H1 (cell line): ENCODE measurements around the gene FAM111A. TPM values are rescaled to one million over a fixed set of nuclear protein-coding genes. Genes with fewer than 3 reads are reported as not detected.

ENCODE experiments used
- CTCF ChIA-PET: fragments of 300-600 bp; sonication (Branson Sonifier 250); formaldehyde crosslinking; loops from one replicate; lab custom pipeline; 2021; ENCODE audit not compliant: partially characterized antibody; lab: Charles Lee
- POLR2A ChIA-PET: fragments of 300-600 bp; sonication (Branson Sonifier 250); formaldehyde crosslinking; loops from one replicate; lab custom pipeline; 2021; ENCODE audit warnings: inconsistent platforms; ENCODE audit not compliant: partially characterized antibody; lab: Charles Lee
- DNase-seq, 2 experiments: peaks; one replicate each; pipeline versions ENCODE4 v3.0.0 to v3.0.0-alpha.2; 2010 to 2022; ENCODE audit warnings: low spot score in 2 of 2, low read depth in 1 of 2, mixed read lengths in 1 of 2
- FAIRE-seq: peaks from 2 replicates; lab custom pipeline; 2011; peaks lifted over from hg19 to GRCh38; lab: Jason Lieb, UNC
- H2AFZ ChIP-seq: 2 replicates; pipeline ENCODE4 v1.8.1; 2012; ENCODE audit warnings: low read length, inconsistent platforms
- H2AK5ac ChIP-seq: 2 replicates; pipeline ENCODE4 v1.6.1; 2013; ENCODE audit warnings: low read depth, low read length
- H2BK120ac ChIP-seq: replicated peaks from 2 replicates; pipeline ENCODE3; 2013; ENCODE audit warnings: low read depth, low read length, inconsistent platforms
- H2BK12ac ChIP-seq: 2 replicates; pipeline ENCODE4 v1.6.1; 2013; ENCODE audit warnings: low read depth, low read length
- H2BK15ac ChIP-seq: 2 replicates; pipeline ENCODE4 v1.6.1; 2013; ENCODE audit warnings: low read length
- H2BK20ac ChIP-seq: 2 replicates; pipeline ENCODE4 v1.6.1; 2013; ENCODE audit warnings: low read length
- H2BK5ac ChIP-seq: 2 replicates; pipeline ENCODE4 v1.6.1; 2013; ENCODE audit warnings: low read depth, low read length
- H3K14ac ChIP-seq: 2 replicates; pipeline ENCODE4 v1.6.1; 2013; ENCODE audit warnings: inconsistent platforms; ENCODE audit not compliant: insufficient read length
- H3K18ac ChIP-seq: 2 replicates; pipeline ENCODE4 v1.6.1; 2013; ENCODE audit warnings: low read length; ENCODE audit errors: extremely low read depth
- H3K23ac ChIP-seq: 2 replicates; pipeline ENCODE4 v1.6.1; 2013; ENCODE audit warnings: inconsistent platforms; ENCODE audit not compliant: insufficient read length
- H3K23me2 ChIP-seq: 2 replicates; pipeline ENCODE4 v1.6.1; 2013; ENCODE audit warnings: low read depth, low read length
- H3K27ac ChIP-seq: 2 replicates; pipeline ENCODE4 v1.6.1; 2011; ENCODE audit warnings: low read depth, low read length, inconsistent platforms
- H3K27me3 ChIP-seq, 4 experiments: replicated peaks in 1 of 4; 1 replicate in 1 of 4; 2 replicates in 3 of 4; pipeline versions ENCODE4 v1.6.1 to v1.8.1; 2011 to 2013; ENCODE audit warnings: low read length in 3 of 4, mild to moderate bottlenecking in 3 of 4, inconsistent platforms in 2 of 4, mixed read lengths in 2 of 4, moderate library complexity in 1 of 4; ENCODE audit not compliant: control insufficient read depth in 3 of 4, insufficient read depth in 3 of 4; ENCODE audit errors: extremely low read depth in 1 of 4
- H3K36me3 ChIP-seq, 4 experiments: 2 replicates each; pipeline versions ENCODE4 v1.6.1 to v1.8.1; 2011 to 2013; ENCODE audit warnings: mild to moderate bottlenecking in 4 of 4, low read length in 3 of 4, moderate library complexity in 2 of 4, control low read depth in 1 of 4, inconsistent platforms in 1 of 4; ENCODE audit not compliant: insufficient read depth in 4 of 4, control insufficient read depth in 2 of 4
- H3K4ac ChIP-seq: replicated peaks from 2 replicates; pipeline ENCODE3; 2013; ENCODE audit warnings: low read length, low read depth, mixed read lengths, inconsistent platforms; ENCODE audit not compliant: insufficient read length
- H3K4me1 ChIP-seq, 4 experiments: replicated peaks in 1 of 4; 1 replicate in 1 of 4; 2 replicates in 3 of 4; pipeline versions ENCODE4 v1.6.1 to v1.8.1; 2011 to 2013; ENCODE audit warnings: low read length in 3 of 4, inconsistent platforms in 2 of 4, mixed read lengths in 1 of 4; ENCODE audit not compliant: insufficient read depth in 4 of 4, control insufficient read depth in 3 of 4
- H3K4me2 ChIP-seq, 2 experiments: 2 replicates each; pipeline versions ENCODE4 v1.6.1 to v1.8.1; 2011 to 2013; ENCODE audit warnings: low read depth in 2 of 2, low read length in 2 of 2, control low read depth in 1 of 2, inconsistent platforms in 1 of 2, mild to moderate bottlenecking in 1 of 2; ENCODE audit not compliant: insufficient read depth in 1 of 2
- H3K4me3 ChIP-seq, 4 experiments: fragments of 200-600, 300-600 bp in 1 of 4; sonication (generic), shearing (Covaris generic), sonication (Bioruptor Twin) in 1 of 4; 2 replicates each; pipeline versions ENCODE4 v1.5.1 to v1.8.1; 2011 to 2016; ENCODE audit warnings: low read length in 4 of 4, low read depth in 3 of 4, control low read depth in 2 of 4, inconsistent platforms in 2 of 4, mild to moderate bottlenecking in 2 of 4, mixed read lengths in 1 of 4, moderate library complexity in 1 of 4; ENCODE audit not compliant: insufficient read depth in 2 of 4; ENCODE audit errors: extremely low read depth in 1 of 4
- H3K56ac ChIP-seq: replicated peaks from 2 replicates; pipeline ENCODE3; 2013; ENCODE audit warnings: low read depth, mild to moderate bottlenecking, mixed read lengths, low read length, inconsistent platforms; ENCODE audit not compliant: insufficient read length
- H3K79me1 ChIP-seq: 2 replicates; pipeline ENCODE4 v1.6.1; 2013; ENCODE audit warnings: low read depth, low read length, control low read depth
- H3K79me2 ChIP-seq, 2 experiments: 2 replicates each; pipeline versions ENCODE4 v1.6.1 to v1.8.1; 2012 to 2013; ENCODE audit warnings: low read length in 2 of 2, mild to moderate bottlenecking in 2 of 2, inconsistent platforms in 1 of 2; ENCODE audit not compliant: insufficient read depth in 2 of 2, control insufficient read depth in 1 of 2
- H3K9ac ChIP-seq, 4 experiments: replicated peaks in 1 of 4; 1 replicate in 1 of 4; 2 replicates in 3 of 4; pipeline versions ENCODE4 v1.6.1 to v1.8.1; 2011 to 2013; ENCODE audit warnings: low read depth in 3 of 4, low read length in 3 of 4, control low read depth in 2 of 4, mild to moderate bottlenecking in 2 of 4, moderate library complexity in 2 of 4, inconsistent platforms in 1 of 4; ENCODE audit errors: extremely low read depth in 1 of 4
- H3K9me3 ChIP-seq, 2 experiments: 2 replicates each; pipeline versions ENCODE4 v1.6.1 to v1.8.1; 2012 to 2013; ENCODE audit warnings: mild to moderate bottlenecking in 2 of 2, moderate library complexity in 2 of 2, control low read depth in 1 of 2, inconsistent platforms in 1 of 2, low read depth in 1 of 2, low read length in 1 of 2, mixed read lengths in 1 of 2; ENCODE audit not compliant: insufficient read depth in 2 of 2
- H4K20me1 ChIP-seq, 2 experiments: replicated peaks in 1 of 2; 2 replicates each; pipeline versions ENCODE3 to v1.8.1; 2011 to 2013; ENCODE audit warnings: inconsistent platforms in 2 of 2, low read length in 2 of 2, mild to moderate bottlenecking in 1 of 2; ENCODE audit not compliant: insufficient read depth in 2 of 2, control insufficient read depth in 1 of 2
- H4K5ac ChIP-seq: 2 replicates; pipeline ENCODE4 v1.6.1; 2013; ENCODE audit warnings: low read length, low read depth, mixed read lengths, inconsistent platforms; ENCODE audit not compliant: insufficient read length
- H4K8ac ChIP-seq: 2 replicates; pipeline ENCODE4 v1.8.0; 2013; ENCODE audit warnings: mild to moderate bottlenecking, moderate library complexity, low read length, inconsistent platforms; ENCODE audit not compliant: insufficient read depth; ENCODE audit errors: extremely low read depth
- H4K91ac ChIP-seq: replicated peaks from 2 replicates; pipeline ENCODE3; 2013; ENCODE audit warnings: low read length, mixed read lengths, inconsistent platforms; ENCODE audit not compliant: insufficient read length
- ATF3 ChIP-seq: IDR thresholded peaks from 2 replicates; pipeline ENCODE4 v1.6.1; 2011; ENCODE audit warnings: low read depth, mild to moderate bottlenecking, low read length; ENCODE audit not compliant: insufficient read depth
- EGR1 ChIP-seq: IDR thresholded peaks from 2 replicates; pipeline ENCODE4 v1.6.1; 2011; ENCODE audit warnings: low read depth, low read length, borderline replicate concordance
- EZH2 ChIP-seq: fragments of 200-600 bp; sonication (generic); IDR thresholded peaks from 2 replicates; pipeline ENCODE4 v1.7.1; 2012; ENCODE audit warnings: low read depth, mild to moderate bottlenecking, moderate library complexity, low read length, inconsistent platforms; ENCODE audit not compliant: severe bottlenecking
- GABPA ChIP-seq: IDR thresholded peaks from 2 replicates; pipeline ENCODE4 v1.6.1; 2011; ENCODE audit warnings: mild to moderate bottlenecking, low read length, moderate library complexity, borderline replicate concordance; ENCODE audit not compliant: insufficient read depth
- GTF2F1 ChIP-seq: IDR thresholded peaks from 2 replicates; pipeline ENCODE4 v1.6.1; 2012; ENCODE audit warnings: low read depth, low read length, improper control_type of control experiment, borderline replicate concordance
- KDM1A ChIP-seq: fragments of 200-600, 300-600 bp; sonication (generic); IDR thresholded peaks from 2 replicates; pipeline ENCODE4 v1.7.1; 2016; ENCODE audit warnings: mild to moderate bottlenecking, low read length, borderline replicate concordance
- RAD21 ChIP-seq, 2 experiments: IDR thresholded peaks in 1 of 2; conservative IDR thresholded peaks in 1 of 2; 2 replicates each; pipeline ENCODE4 v1.6.1; 2011; ENCODE audit warnings: low read depth in 2 of 2, low read length in 2 of 2, improper control_type of control experiment in 1 of 2, inconsistent platforms in 1 of 2, mild to moderate bottlenecking in 1 of 2, moderate library complexity in 1 of 2
- SAP30 ChIP-seq: fragments of 300-600 bp; sonication (generic); IDR thresholded peaks from 2 replicates; pipeline ENCODE4 v1.7.1; 2012; ENCODE audit warnings: low read length, moderate library complexity, mild to moderate bottlenecking, inconsistent platforms; ENCODE audit not compliant: insufficient read depth, insufficient replicate concordance
- SIN3A ChIP-seq, 2 experiments: IDR thresholded peaks in 1 of 2; conservative IDR thresholded peaks in 1 of 2; 2 replicates each; pipeline ENCODE4 v1.6.1; 2011 to 2012; ENCODE audit warnings: low read length in 2 of 2, improper control_type of control experiment in 1 of 2, low read depth in 1 of 2, mild to moderate bottlenecking in 1 of 2
- SIRT6 ChIP-seq: IDR thresholded peaks from one replicate; pipeline ENCODE4 v1.7.1; 2012; ENCODE audit warnings: low read length, inconsistent platforms
- SIX5 ChIP-seq: IDR thresholded peaks from 2 replicates; pipeline ENCODE4 v1.6.1; 2011; ENCODE audit warnings: mild to moderate bottlenecking, low read depth, low read length
- SP2 ChIP-seq: IDR thresholded peaks from 2 replicates; pipeline ENCODE4 v1.6.1; 2012; ENCODE audit warnings: mild to moderate bottlenecking, low read length, inconsistent platforms
- SRF ChIP-seq: IDR thresholded peaks from 2 replicates; pipeline ENCODE4 v1.6.1; 2011; ENCODE audit warnings: mild to moderate bottlenecking, low read depth, low read length, moderate library complexity
- whole genome bisulfite sequencing, 2 experiments: shearing (Covaris generic) in 1 of 2; methylation state at CpG; one replicate each; pipeline versions ENCODE4 v1.1.6 to v1.1.7; 2013 to 2015; ENCODE audit warnings: low lambda C conversion rate in 2 of 2, mixed read lengths in 2 of 2, inconsistent platforms in 1 of 2, low coverage in 1 of 2, missing lambda C conversion rate in 1 of 2; ENCODE audit not compliant: insufficient replicate concordance in 2 of 2, insufficient coverage in 1 of 2, insufficient read length in 1 of 2; ENCODE audit errors: extremely low coverage in 1 of 2, missing lambda C conversion rate in 1 of 2; 5-methylcytosine and 5-hydroxymethylcytosine counted together
- polyA plus RNA-seq, 7 experiments: library from polyadenylated mRNA; depleted of rRNA in 3 of 7; stranded (reverse) in 5 of 7; unstranded in 2 of 7; fragments of >200 nt in 5 of 7; fragments of 200-250 nt in 2 of 7; gene quantifications; 1 replicate in 5 of 7; 2 replicates in 1 of 7; 4 replicates in 1 of 7; pipeline versions ENCODE4 v1.2.1 to v1.2.3, GENCODE V29; 2011 to 2013; ENCODE audit warnings: missing spikeins in 2 of 7, mixed read lengths in 2 of 7
- total RNA-seq: library from RNA; stranded (reverse); fragmentation: NEBNext Ultra II Directional; extraction: Animal tissue kit (Norgen Biotek cat#: 25700); gene quantifications from 2 replicates; pipeline ENCODE4 v1.2.1, GENCODE V29; 2021

The FAM111A gene
- total and polyA plus RNA-seq, 2 of the 8 experiments (the other 6 are each of a cell fraction or from before 2014, with no cell fraction given), result 10.2 to 29.9 TPM

GRCh38 chr11:59154610-59155009, 12.0 kb downstream of the FAM111A start:
- no peaks in the 10 kb centered on the region for H3K23me2 ChIP-seq
- no peak overlapping the region for H2BK5ac ChIP-seq
- no peaks in the 10 kb centered on the region for H3K79me2 ChIP-seq
- H2BK12ac ChIP-seq, result no peak overlapping the region
- no peaks in the 10 kb centered on the region for H3K79me1 ChIP-seq
- no peaks in the 10 kb centered on the region for H3K9me3 ChIP-seq
- FAIRE-seq, result no peak
- POLR2A ChIA-PET, result no interaction called here
- no peak overlapping the region for H3K14ac ChIP-seq
- no peak overlapping the region for H3K18ac ChIP-seq
- peaks cover 3 to 17% (median 12%) of the 10 kb centered on the region in 4 experiments; a peak in 7 of 8 replicates for H3K36me3 ChIP-seq
- H3K4me3 ChIP-seq, result no peak overlapping the region
- H3K27me3 ChIP-seq, result no peaks in the 10 kb centered on the region
- peaks cover 0 to 4% (median 0%) of the 10 kb centered on the region in 4 experiments; a peak in 2 of 7 replicates for H3K4me1 ChIP-seq
- H4K5ac ChIP-seq, result no peak overlapping the region
- H2AK5ac ChIP-seq, result no peak overlapping the region
- H4K8ac ChIP-seq, result no peak overlapping the region
- no peak overlapping the region for H3K27ac ChIP-seq
- CTCF ChIA-PET, result interaction anchor here (1.1 to 4.9 kb wide), 2 partner anchors 9 to 29 kb away, joined by 3 to 65 read pairs; no protein-coding TSS in a partner anchor
- H2AFZ ChIP-seq, result no peak overlapping the region
- H3K4me2 ChIP-seq, result no peak overlapping the region
- no peak overlapping the region for H2BK20ac ChIP-seq
- WGBS, 2 experiments, result 87% methylated on average over 5 of the region's 5 CpGs; no CpG with 5 or more reads in 1 of the 2 experiments
- no peak overlapping the region for H3K56ac ChIP-seq
- no peak for DNase-seq
- H3K9ac ChIP-seq, result no peak overlapping the region
- H4K91ac ChIP-seq, result no peak overlapping the region
- no peak overlapping the region for H3K23ac ChIP-seq
- no peak overlapping the region for H2BK15ac ChIP-seq
- H2BK120ac ChIP-seq, result no peak overlapping the region
- H4K20me1 ChIP-seq, result no peaks in the 10 kb centered on the region
- no peak overlapping the region for H3K4ac ChIP-seq
- no peak for TF ChIP-seq SP2
- TF ChIP-seq SIN3A (conservative IDR thresholded peaks at IDR 0.05 in 1 of 2, IDR thresholded peaks at IDR 0.05 in 1 of 2; ENCODE audit: low read depth in 1 of 2, low read length in 2 of 2), result no peak
- no peak for TF ChIP-seq EGR1
- TF ChIP-seq KDM1A, result no peak
- no peak for TF ChIP-seq SIRT6
- no peak for TF ChIP-seq ATF3
- no peak for TF ChIP-seq SIX5
- TF ChIP-seq RAD21 (IDR thresholded peaks at IDR 0.05 in 1 of 2, conservative IDR thresholded peaks at IDR 0.05 in 1 of 2; ENCODE audit: low read depth in 2 of 2, low read length in 2 of 2), result no peak
- TF ChIP-seq SAP30, result no peak
- no peak for TF ChIP-seq GTF2F1
- no peak for TF ChIP-seq GABPA
- TF ChIP-seq SRF, result no peak
- TF ChIP-seq EZH2, result no peak
